ENCODE results near the gene RIOK3. TPM values are rescaled to one million over a fixed set of nuclear protein-coding genes. Genes with fewer than 3 reads are reported as not detected.

The RIOK3 gene
- total RNA-seq, 2 experiments from 2014 or later: 68.3 to 74.8 TPM

GRCh38 chr18:23458830-23459529 is 5.9 kb downstream of the RIOK3 start:
- no peaks in the 10 kb centered on the region for H3K27me3 Mint-ChIP-seq
- H3K27ac Mint-ChIP-seq: peak overlapping the region; percentile 44
- ChIA-PET POLR2A (no interaction called here), CTCF (interaction anchor here (1.2 kb wide), 1 partner anchor 40 kb away, joined by 5 read pairs; no protein-coding TSS in a partner anchor)
- no peaks in the 10 kb centered on the region for H3K9me3 Mint-ChIP-seq
- H3K4me3 Mint-ChIP-seq: no peak overlapping the region
- DNase-seq: no peak
- H3K36me3 Mint-ChIP-seq (ENCODE audit: low read depth): peaks cover 49% of the 10 kb centered on the region
- H3K4me1 Mint-ChIP-seq: peaks cover 57% of the 10 kb centered on the region

DNA sequence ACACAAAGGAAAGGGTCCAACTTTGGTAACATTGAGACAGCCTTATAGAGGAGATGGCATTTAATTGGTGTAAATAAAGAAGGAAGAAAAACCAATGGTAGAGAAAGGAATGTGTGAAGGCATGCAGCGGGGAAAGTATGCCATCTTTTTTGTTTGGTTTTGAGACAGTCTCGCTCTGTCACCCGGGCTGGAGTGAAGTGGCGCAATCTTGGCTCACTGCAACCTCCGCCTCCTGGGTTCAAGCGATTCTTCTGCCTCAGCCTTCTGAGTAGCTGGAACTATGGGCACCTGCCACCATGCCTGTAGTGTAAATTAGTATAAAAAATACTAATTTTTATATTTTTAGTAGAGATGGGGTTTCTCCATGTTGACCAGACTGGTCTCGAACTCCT is 6.4 kb downstream of the RIOK3 start:
- Mint-ChIP-seq H3K27me3 (no peaks in the 10 kb centered on the region), H3K4me1 (peaks cover 52% of the 10 kb centered on the region), H3K36me3 (ENCODE audit: low read depth) (peaks cover 50% of the 10 kb centered on the region), H3K27ac (no peak overlapping the region), H3K9me3 (no peaks in the 10 kb centered on the region), H3K4me3 (no peak overlapping the region)
- ChIA-PET POLR2A (no interaction called here), CTCF (interaction anchor here (1.2 kb wide), 1 partner anchor 39 kb away, joined by 5 read pairs; no protein-coding TSS in a partner anchor)
- DNase-seq: no peak

GRCh38 chr18:23460285-23461273 is 7.5 kb downstream of the RIOK3 start:
- H3K9me3 Mint-ChIP-seq: no peaks in the 10 kb centered on the region
- peaks cover 53% of the 10 kb centered on the region for H3K36me3 Mint-ChIP-seq (ENCODE audit: low read depth)
- CTCF ChIA-PET: interaction anchor here (0.6 kb wide), 1 partner anchor 418 kb away, joined by 5 read pairs; no protein-coding TSS in a partner anchor
- no peak overlapping the region for H3K4me3 Mint-ChIP-seq
- H3K27me3 Mint-ChIP-seq: no peaks in the 10 kb centered on the region
- peaks cover 45% of the 10 kb centered on the region for H3K4me1 Mint-ChIP-seq
- no peak overlapping the region for H3K27ac Mint-ChIP-seq
- POLR2A ChIA-PET: no interaction called here
- DNase-seq: no peak

GRCh38 chr18:23462876-23463275 is 9.8 kb downstream of the RIOK3 start:
- POLR2A ChIA-PET: interaction anchor here (1.1 to 3.0 kb wide), 2 partner anchors 9 to 10 kb away, joined by 3 to 12 read pairs; partner anchors contain the start of gene RIOK3
- Mint-ChIP-seq H3K4me3 (no peak overlapping the region), H3K27me3 (no peaks in the 10 kb centered on the region), H3K36me3 (ENCODE audit: low read depth) (peaks cover 56% of the 10 kb centered on the region), H3K4me1 (peaks cover 30% of the 10 kb centered on the region), H3K27ac (no peak overlapping the region), H3K9me3 (no peaks in the 10 kb centered on the region)
- no peak for DNase-seq
- CTCF ChIA-PET: no interaction called here

- Mint-ChIP-seq H3K27me3 (no peaks in the 10 kb centered on the region), H3K4me1 (no peaks in the 10 kb centered on the region), H3K27ac (no peak overlapping the region), H3K4me3 (no peak overlapping the region), H3K36me3 (ENCODE audit: low read depth) (peaks cover 44% of the 10 kb centered on the region), H3K9me3 (no peaks in the 10 kb centered on the region)
- POLR2A ChIA-PET: interaction anchor here (0.6 kb wide), 1 partner anchor 28 kb away, joined by 4 read pairs; no protein-coding TSS in a partner anchor
- DNase-seq: no peak
- CTCF ChIA-PET: interaction anchor here (1.0 kb wide), 1 partner anchor 30 kb away, joined by 3 read pairs; no protein-coding TSS in a partner anchor
Observed at GRCh38 chr18:23468753-23469459, 15.8 kb downstream of the RIOK3 start.

GRCh38 chr18:23470620-23471387 is 17.7 kb downstream of the RIOK3 start:
- peaks cover 45% of the 10 kb centered on the region for H3K36me3 Mint-ChIP-seq (ENCODE audit: low read depth)
- no peak overlapping the region for H3K4me3 Mint-ChIP-seq
- H3K4me1 Mint-ChIP-seq: no peaks in the 10 kb centered on the region
- ChIA-PET CTCF (interaction anchor here (0.8 to 1.1 kb wide), 2 partner anchors 28 to 46 kb away, joined by 3 read pairs; no protein-coding TSS in a partner anchor), POLR2A (interaction anchor here (0.7 to 1.4 kb wide), 3 partner anchors 11 to 21 kb away, joined by 3 to 4 read pairs (median 3); no protein-coding TSS in a partner anchor)
- H3K27ac Mint-ChIP-seq: no peak overlapping the region
- no peaks in the 10 kb centered on the region for H3K27me3 Mint-ChIP-seq
- no peak for DNase-seq
- no peaks in the 10 kb centered on the region for H3K9me3 Mint-ChIP-seq

DNA sequence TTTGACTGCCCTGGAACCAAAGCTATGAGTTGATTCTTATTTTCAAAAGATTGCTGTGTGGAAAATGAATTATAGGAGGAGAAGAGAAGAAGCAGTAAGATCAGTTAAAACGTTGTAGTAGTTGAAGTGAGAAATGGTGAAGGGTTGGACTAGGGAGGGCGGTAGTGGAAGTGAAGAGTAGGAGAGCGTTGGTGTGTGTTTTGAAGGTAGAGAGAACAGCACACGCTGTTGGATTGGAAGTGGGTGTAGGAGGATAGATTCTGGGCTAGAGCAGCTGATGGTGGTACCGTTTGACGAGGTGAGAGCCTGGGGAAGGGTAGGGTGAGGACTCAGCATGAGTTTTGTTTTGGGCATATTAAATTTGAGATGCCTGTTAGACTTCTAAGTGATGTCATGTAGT is 18.4 kb downstream of the RIOK3 start:
- H3K27me3 Mint-ChIP-seq: no peaks in the 10 kb centered on the region
- H3K36me3 Mint-ChIP-seq (ENCODE audit: low read depth): peaks cover 49% of the 10 kb centered on the region
- no peaks in the 10 kb centered on the region for H3K4me1 Mint-ChIP-seq
- no peak overlapping the region for H3K27ac Mint-ChIP-seq
- H3K4me3 Mint-ChIP-seq: no peak overlapping the region
- ChIA-PET CTCF (interaction anchor here (1.1 kb wide), 1 partner anchor 28 kb away, joined by 3 read pairs; no protein-coding TSS in a partner anchor), POLR2A (interaction anchor here (0.9 to 1.4 kb wide), 2 partner anchors 10 to 17 kb away, joined by 3 to 4 read pairs; no protein-coding TSS in a partner anchor)
- DNase-seq: no peak
- no peaks in the 10 kb centered on the region for H3K9me3 Mint-ChIP-seq

DNA sequence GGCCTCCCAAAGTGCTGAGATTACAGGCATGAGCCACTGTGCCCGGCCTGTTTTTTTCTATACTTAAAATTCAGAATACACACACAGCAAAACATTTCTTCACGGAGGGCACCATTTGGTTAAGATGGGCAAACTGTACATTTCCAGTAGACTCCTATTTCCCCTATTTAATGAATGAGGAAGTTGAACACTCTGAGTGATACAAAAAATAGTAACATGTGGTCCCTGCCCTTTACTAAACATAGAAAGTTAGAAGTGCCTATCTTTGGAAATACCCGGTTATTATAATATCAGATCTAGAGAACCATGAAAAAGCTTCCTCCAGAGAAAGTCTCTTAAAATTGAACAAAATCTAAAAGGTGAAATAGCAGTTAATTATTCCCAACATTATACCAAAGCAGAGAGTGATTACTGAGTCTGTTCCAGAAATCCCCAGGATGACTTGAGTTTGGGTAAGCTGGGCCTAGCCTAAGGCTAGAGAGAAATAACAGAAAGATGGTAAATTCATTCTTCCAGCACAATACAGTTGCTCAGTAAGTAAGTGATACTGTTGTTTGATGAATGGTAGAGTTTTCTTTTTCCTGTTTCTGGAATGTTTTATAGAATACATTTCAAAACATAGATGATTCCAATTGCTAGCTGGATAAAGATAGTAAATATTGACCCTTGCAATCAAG is 26.9 kb downstream of the RIOK3 start:
- DNase-seq: no peak
- Mint-ChIP-seq H3K27me3 (no peaks in the 10 kb centered on the region), H3K4me3 (no peak overlapping the region), H3K27ac (no peak overlapping the region), H3K9me3 (no peaks in the 10 kb centered on the region), H3K36me3 (ENCODE audit: low read depth) (peaks cover 63% of the 10 kb centered on the region), H3K4me1 (peaks cover 4% of the 10 kb centered on the region)
- ChIA-PET POLR2A (interaction anchor here (1.6 kb wide), 1 partner anchor 8 kb away, joined by 9 read pairs; no protein-coding TSS in a partner anchor), CTCF (no interaction called here)

- DNase-seq: no peak
- Mint-ChIP-seq H3K4me1 (peaks cover 22% of the 10 kb centered on the region), H3K27ac (no peak overlapping the region), H3K36me3 (ENCODE audit: low read depth) (peaks cover 26% of the 10 kb centered on the region), H3K9me3 (no peaks in the 10 kb centered on the region), H3K4me3 (no peak overlapping the region), H3K27me3 (no peaks in the 10 kb centered on the region)
- ChIA-PET CTCF (interaction anchor here (1.3 to 2.8 kb wide), 2 partner anchors 14 to 20 kb away, joined by 3 to 15 read pairs; no protein-coding TSS in a partner anchor), POLR2A (interaction anchor here (0.8 to 1.4 kb wide), 3 partner anchors 10 to 31 kb away, joined by 3 to 4 read pairs (median 4); partner anchors contain the start of gene RIOK3)
Observed at GRCh38 chr18:23484561-23485182, 31.6 kb downstream of the RIOK3 start.

DNA sequence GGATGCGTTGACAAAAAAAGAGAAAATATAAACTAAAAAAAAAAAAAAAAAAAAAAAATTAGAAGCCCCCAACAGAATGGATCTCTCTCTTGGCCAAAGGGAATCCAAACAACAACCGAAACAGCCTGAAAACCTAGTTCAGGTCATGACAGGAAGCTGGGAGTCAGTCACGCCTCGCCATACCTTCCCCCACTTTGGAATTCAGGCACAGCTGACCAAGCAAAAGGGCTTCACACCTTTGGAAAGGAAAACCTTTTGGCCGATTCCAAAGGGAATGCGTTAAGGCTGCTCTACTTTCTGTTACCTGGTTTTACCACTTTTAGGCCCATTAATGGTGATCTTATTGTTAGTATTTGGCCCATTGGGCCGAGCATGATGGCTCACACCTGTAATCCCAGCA is 32.3 kb downstream of the RIOK3 start:
- ChIA-PET CTCF (interaction anchor here (1.3 to 2.8 kb wide), 2 partner anchors 13 to 20 kb away, joined by 3 to 15 read pairs; no protein-coding TSS in a partner anchor), POLR2A (interaction anchor here (1.3 kb wide), 1 partner anchor 32 kb away, joined by 3 read pairs; the partner anchor contains the start of gene RIOK3)

More for the DNA sequence above, 32.3 kb downstream of the RIOK3 start:
- Mint-ChIP-seq H3K27ac (no peak overlapping the region), H3K9me3 (no peaks in the 10 kb centered on the region), H3K4me1 (peaks cover 22% of the 10 kb centered on the region), H3K4me3 (no peak overlapping the region), H3K36me3 (ENCODE audit: low read depth) (peaks cover 19% of the 10 kb centered on the region), H3K27me3 (no peaks in the 10 kb centered on the region)
- DNase-seq: no peak

All from activated CD4-positive, alpha-beta memory T cell treated with anti-CD3 and anti-CD28 coated beads, Interleukin-2, amount 10 ng/mL, durations not matched to agents 7 days and 5 days (primary cell).